Loucy (cell line): ENCODE measurements around the gene DISP3.

Experiments used
- CTCF ChIP-seq: fragments of 200-600 bp; sonication (generic); conservative IDR thresholded peaks from 2 replicates; pipeline ENCODE4 v1.5.1; 2014; ENCODE audit warnings: mild to moderate bottlenecking, antibody characterized with exemption, low read length
- EZH2phosphoT487 ChIP-seq: fragments of 200-600 bp; IDR thresholded peaks from 2 replicates; pipeline ENCODE4 v1.6.1; 2018; ENCODE audit warnings: antibody characterized with exemption, mild to moderate bottlenecking, moderate library complexity, borderline replicate concordance

DNA sequence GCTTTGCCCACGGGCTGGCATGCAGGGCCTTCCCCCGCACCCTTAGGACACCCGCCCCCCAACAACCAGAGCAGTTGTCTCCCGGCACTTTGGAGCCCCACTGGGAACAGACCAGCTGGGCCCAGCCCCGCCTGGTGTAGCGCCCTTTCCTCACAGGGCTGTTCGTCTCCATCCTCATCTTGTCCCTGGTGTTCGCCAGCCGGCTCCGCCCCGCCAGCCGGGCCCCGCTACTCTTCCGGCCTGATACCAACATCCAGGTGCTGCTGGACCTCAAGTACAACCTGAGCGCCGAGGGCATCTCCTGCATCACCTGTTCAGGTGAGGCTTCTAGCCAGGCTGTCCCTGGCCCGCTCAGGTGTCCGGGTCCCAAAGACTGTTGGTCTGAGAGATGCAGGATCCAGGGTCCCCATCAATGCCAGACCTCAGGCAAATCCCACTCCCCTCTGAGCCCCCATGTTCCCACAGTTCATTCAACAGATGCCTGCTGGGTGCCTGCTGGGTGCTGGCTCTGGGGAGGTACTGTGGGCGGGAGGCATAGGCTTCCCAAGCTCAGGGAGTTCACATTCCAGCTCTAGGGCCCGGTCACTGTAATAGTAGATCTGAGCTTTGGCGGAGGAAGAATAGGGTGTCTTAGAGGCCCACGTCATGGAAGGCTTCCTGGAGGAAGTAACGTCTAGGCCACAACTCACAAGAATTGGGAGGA, 41.7 kb downstream of the DISP3 start:
- TF ChIP-seq CTCF: no peak
- TF ChIP-seq EZH2phosphoT487: no peak
